K562 (cell line): ENCODE measurements around the gene ZSWIM6. TPM values are rescaled to one million over a fixed set of nuclear protein-coding genes. Genes with fewer than 3 reads are reported as not detected.

Experiments used
- ATAC-seq: fragments of 200-7000 bp; cut with Tn5 transposase; 3 replicates; pipeline ENCODE4 v1.9.1; 2020; ENCODE audit warnings: moderate library complexity
- BruUV-seq: library from RNA; stranded (reverse); fragments of 400-500 nt; replicated peaks from 2 replicates; lab custom pipeline; 2021; lab: Mats Ljungman, UMichigan
- CTCF ChIA-PET: fragments of 300-600 bp; formaldehyde crosslinking; extraction: SDS; loops from one replicate; lab custom pipeline; 2021; ENCODE audit warnings: low intra/inter-chr PET ratio; lab: Yijun Ruan, JAX
- POLR2A ChIA-PET: fragments of 300-600, 350-650 bp; sonication (Branson Sonifier 250); formaldehyde crosslinking; extraction: SDS; loops from one replicate; lab custom pipeline; 2021; ENCODE audit warnings: antibody characterized with exemption, inconsistent platforms; lab: Yijun Ruan, JAX
- DNase-seq, 4 experiments: peaks; one replicate each; pipeline versions ENCODE4 v3.0.0 to v3.0.0-alpha.2; 2011 to 2018; ENCODE audit warnings: low spot score in 3 of 4, mixed read lengths in 3 of 4; ENCODE audit errors: extremely low read depth in 1 of 4
- FAIRE-seq: peaks from 2 replicates; lab custom pipeline; 2011; peaks lifted over from hg19 to GRCh38; lab: Jason Lieb, UNC
- H2AFZ ChIP-seq: 2 replicates; pipeline ENCODE4 v1.6.0; 2011; ENCODE audit warnings: low read depth, low read length, control low read depth, inconsistent platforms
- H3K27ac ChIP-seq: fragments of 200-600 bp; 3 replicates; pipeline ENCODE4 v1.8.0; 2011; ENCODE audit warnings: low read depth, mild to moderate bottlenecking, control low read depth, inconsistent platforms, low read length, moderate library complexity, mixed read lengths; ENCODE audit errors: extremely low read depth
- H3K27me3 ChIP-seq, 2 experiments: fragments of 300-600 bp in 1 of 2; 2 replicates in 1 of 2; 3 replicates in 1 of 2; pipeline versions ENCODE4 v1.6.0 to v1.8.0; 2011; ENCODE audit warnings: inconsistent platforms in 2 of 2, low read length in 2 of 2, mild to moderate bottlenecking in 1 of 2, mixed read lengths in 1 of 2, moderate library complexity in 1 of 2; ENCODE audit not compliant: control insufficient read depth in 2 of 2, insufficient read depth in 2 of 2
- H3K36me3 ChIP-seq: fragments of 300-600 bp; 3 replicates; pipeline ENCODE4 v1.8.0; 2011; ENCODE audit warnings: mild to moderate bottlenecking, low read length, inconsistent platforms; ENCODE audit not compliant: control insufficient read depth, insufficient read depth
- H3K4me1 ChIP-seq, 2 experiments: fragments of 200-600 bp in 1 of 2; replicated peaks in 1 of 2; 2 replicates in 1 of 2; 3 replicates in 1 of 2; pipeline versions ENCODE4 v1.5.1 to v1.8.0; 2011; ENCODE audit warnings: inconsistent platforms in 2 of 2, low read length in 2 of 2, mild to moderate bottlenecking in 1 of 2, mixed read lengths in 1 of 2, moderate library complexity in 1 of 2; ENCODE audit not compliant: control insufficient read depth in 2 of 2, insufficient read depth in 2 of 2
- H3K4me2 ChIP-seq: 2 replicates; pipeline ENCODE4 v1.6.1; 2011; ENCODE audit warnings: low read length, control low read depth, inconsistent platforms, mixed read lengths; ENCODE audit not compliant: insufficient read depth
- H3K4me3 ChIP-seq: fragments of 200-600 bp; sonication (generic), shearing (Covaris generic); 2 replicates; pipeline ENCODE4 v1.5.1; 2016; ENCODE audit warnings: control low read depth, inconsistent platforms
- H3K79me2 ChIP-seq: fragments of 200-600 bp; 3 replicates; pipeline ENCODE4 v1.8.0; 2011; ENCODE audit warnings: low read length, inconsistent platforms; ENCODE audit not compliant: control insufficient read depth, insufficient read depth
- H3K9ac ChIP-seq, 2 experiments: 2 replicates each; pipeline versions ENCODE4 v1.6.0 to v1.6.1; 2011; ENCODE audit warnings: low read depth in 2 of 2, low read length in 2 of 2, control low read depth in 1 of 2, inconsistent platforms in 1 of 2, mild to moderate bottlenecking in 1 of 2, mixed read lengths in 1 of 2; ENCODE audit not compliant: insufficient read depth in 1 of 2
- H3K9me1 ChIP-seq: one replicate; pipeline ENCODE4 v1.6.0; 2011; ENCODE audit warnings: inconsistent platforms, mild to moderate bottlenecking, low read length, moderate library complexity; ENCODE audit not compliant: control insufficient read depth, insufficient read depth
- H3K9me3 ChIP-seq: replicated peaks from 2 replicates; pipeline ENCODE4 v1.5.1; 2011; ENCODE audit warnings: low read depth, low read length, inconsistent platforms; ENCODE audit not compliant: control insufficient read depth, insufficient read depth
- H4K20me1 ChIP-seq: replicated peaks from 2 replicates; pipeline ENCODE4 v1.6.1; 2011; ENCODE audit warnings: low read length, inconsistent platforms, mixed read lengths; ENCODE audit not compliant: control insufficient read depth, insufficient read depth
- CEBPZ ChIP-seq: fragments of 150-350 bp; IDR thresholded peaks from 2 replicates; pipeline ENCODE4 v1.6.1; 2014; ENCODE audit warnings: low read depth, mild to moderate bottlenecking, low read length, borderline replicate concordance
- FOS ChIP-seq: IDR thresholded peaks from 3 replicates; pipeline ENCODE4 v1.6.1; 2011; ENCODE audit not compliant: insufficient read length; ENCODE audit errors: extremely low read depth
- KDM1A ChIP-seq, 2 experiments: fragments of 450-650 bp; IDR thresholded peaks; 2 replicates each; pipeline ENCODE4 v1.6.1; 2016; ENCODE audit warnings: mild to moderate bottlenecking in 2 of 2
- NFE2 ChIP-seq: IDR thresholded peaks from 2 replicates; pipeline ENCODE4 v1.6.1; 2014; ENCODE audit warnings: antibody characterized with exemption, low read depth
- SAFB2 ChIP-seq: fragments of 200-400 bp; formaldehyde crosslinking; IDR thresholded peaks from 2 replicates; pipeline ENCODE4 v1.6.1; 2018; ENCODE audit warnings: borderline replicate concordance, low read length, low read depth, moderate library complexity; ENCODE audit not compliant: severe bottlenecking
- SIN3A ChIP-seq, 2 experiments: fragments of 150-350 bp in 1 of 2; IDR thresholded peaks; 2 replicates each; pipeline ENCODE4 v1.6.1; 2011 to 2016; ENCODE audit warnings: borderline replicate concordance in 2 of 2, low read depth in 2 of 2, low read length in 2 of 2, mild to moderate bottlenecking in 2 of 2, moderate library complexity in 2 of 2; ENCODE audit not compliant: control insufficient read depth in 1 of 2
- TBP ChIP-seq: optimal IDR thresholded peaks from 2 replicates; pipeline ENCODE3; 2011; ENCODE audit warnings: low read depth, low read length, improper control_type of control experiment
- ZFP1 ChIP-seq: fragments of 450-650 bp; formaldehyde crosslinking; IDR thresholded peaks from 2 replicates; pipeline ENCODE4 v1.4.0; 2020; ENCODE audit warnings: mild to moderate bottlenecking, mixed read lengths
- ZNF232 ChIP-seq: sonication (generic); formaldehyde crosslinking; IDR thresholded peaks from 2 replicates; pipeline ENCODE4 v1.8.0; 2022; ENCODE audit warnings: mild to moderate bottlenecking, missing genetic modification reagents
- WGBS: fragments of 100-300 bp; shearing (Covaris generic); methylation state at CpG from one replicate; pipeline ENCODE4 v1.1.6; 2016; ENCODE audit warnings: low coverage, mixed read lengths; ENCODE audit not compliant: insufficient coverage; ENCODE audit errors: missing lambda C conversion rate; 5-methylcytosine and 5-hydroxymethylcytosine counted together
- in situ Hi-C: fragments of 300-500 bp; cut with MboI; formaldehyde crosslinking; loops from 4 replicates; pipeline ENCODE4 v1.15.0; 2018; ENCODE audit warnings: inconsistent platforms, mixed read lengths
- intact Hi-C: fragments of 100-400 bp; cut with micrococcal nuclease; formaldehyde crosslinking; loops from 2 replicates; pipeline ENCODE4 v1.14.2; 2022
- polyA plus RNA-seq, 8 experiments: library from polyadenylated mRNA; depleted of rRNA in 4 of 8; stranded (reverse) in 5 of 8; unstranded in 3 of 8; fragments of >200 nt; fragmentation: Nextera tagmentation in 2 of 8; fragmentation: Illumina TruSeq in 1 of 8; extraction: Ambion mirVana in 2 of 8; extraction: Trizol in 1 of 8; gene quantifications; 2 replicates each; pipeline versions ENCODE4 v1.2.1 to v1.2.3, GENCODE V29; 2011 to 2014; ENCODE audit warnings: inconsistent platforms in 1 of 8, missing spikeins in 1 of 8
- total RNA-seq, 7 experiments: library from RNA; depleted of rRNA in 6 of 7; stranded (reverse); fragments of >200 nt in 6 of 7; fragmentation: Illumina TruSeq in 2 of 7; extraction: Trizol in 2 of 7; gene quantifications; 2 replicates each; pipeline versions ENCODE4 v1.2.1 to v1.2.3, GENCODE V29; 2011 to 2021; ENCODE audit warnings: low replicate concordance in 1 of 7

The ZSWIM6 gene
- total and polyA plus RNA-seq, 9 of the 15 experiments (the other 6 are each of a cell fraction or from before 2014, with no cell fraction given): 0.81 to 3.2 (median 2.0) TPM

GRCh38 chr5:61570767-61571166 is 238.7 kb downstream of the ZSWIM6 start:
- no peak for FAIRE-seq
- Histone ChIP-seq H3K27ac (no peak overlapping the region), H3K9ac (no peak overlapping the region), H3K4me2 (no peak overlapping the region), H3K36me3 (no peaks in the 10 kb centered on the region), H2AFZ (no peak overlapping the region), H4K20me1 (no peaks in the 10 kb centered on the region), H3K4me1 (peaks cover 4 to 12% of the 10 kb centered on the region in 2 experiments), H3K27me3 (peaks cover 5 to 9% of the 10 kb centered on the region in 2 experiments; a peak in 4 of 5 replicates), H3K9me3 (no peaks in the 10 kb centered on the region), H3K4me3 (no peak overlapping the region), H3K9me1 (no peaks in the 10 kb centered on the region), H3K79me2 (no peaks in the 10 kb centered on the region)
- CTCF ChIA-PET: no interaction called here
- DNase-seq: no peak
- no peak for ATAC-seq
- TF ChIP-seq ZFP1 (CRISPR knock-in tag) (no peak), SIN3A (IDR thresholded peaks at IDR 0.05; ENCODE audit: borderline replicate concordance in 2 of 2, control insufficient read depth in 1 of 2, low read depth in 2 of 2, low read length in 2 of 2) (no peak), NFE2 (no peak), KDM1A (IDR thresholded peaks at IDR 0.05) (no peak), TBP (no peak), ZNF232 (CRISPR knock-in tag) (no peak), SAFB2 (no peak), FOS (no peak), CEBPZ (no peak)
- no TSS peak for BruUV-seq
- intact Hi-C loops: no loop called here
- POLR2A ChIA-PET: interaction anchor here (1.3 kb wide), 1 partner anchor 9 kb away, joined by 3 read pairs; no protein-coding TSS in a partner anchor
- in situ Hi-C loops: no loop called here
- WGBS: 19% methylated on average over 5 of the region's 5 CpGs
